SK-N-SH (cell line): ENCODE results near the gene KCNN3. TPM values are rescaled to one million over a fixed set of nuclear protein-coding genes. Genes with fewer than 3 reads are reported as not detected.

Experiments
- CTCF ChIA-PET: fragments of 300-600, 350-600 bp; formaldehyde crosslinking; extraction: SDS; loops from one replicate; lab custom pipeline; 2021; lab: Yijun Ruan, JAX
- POLR2A ChIA-PET: fragments of 350-600 bp; sonication (Branson Sonifier 250); formaldehyde crosslinking; extraction: SDS; loops from one replicate; lab custom pipeline; 2020; ENCODE audit warnings: antibody characterized with exemption, inconsistent platforms; lab: Yijun Ruan, JAX
- DNase-seq: peaks from one replicate; pipeline ENCODE4 v3.0.0; 2012
- H2AFZ ChIP-seq: fragments of 200-600 bp; sonication (generic); 2 replicates; pipeline ENCODE4 v1.8.1; 2016; ENCODE audit warnings: antibody characterized with exemption, mild to moderate bottlenecking, low read depth
- H3F3A ChIP-seq: fragments of 200-600 bp; sonication (generic); replicated peaks from 2 replicates; pipeline ENCODE3; 2016; ENCODE audit warnings: antibody characterized with exemption, mild to moderate bottlenecking; ENCODE audit not compliant: insufficient read depth
- H3K27ac ChIP-seq, 2 experiments: fragments of 200-500 bp in 1 of 2; fragments of 200-600 bp in 1 of 2; sonication (Bioruptor generic) in 1 of 2; sonication (generic), shearing (Covaris generic) in 1 of 2; 2 replicates each; pipeline versions ENCODE4 v1.5.1 to v1.6.1; 2014 to 2016; ENCODE audit warnings: low read depth in 2 of 2, inconsistent platforms in 1 of 2, low read length in 1 of 2, mild to moderate bottlenecking in 1 of 2, mixed read lengths in 1 of 2
- H3K27me3 ChIP-seq: fragments of 200-600 bp; sonication (generic), shearing (Covaris generic); 2 replicates; pipeline ENCODE4 v1.6.1; 2016; ENCODE audit warnings: mixed run types; ENCODE audit not compliant: insufficient read depth
- H3K36me3 ChIP-seq, 2 experiments: fragments of 200-500 bp in 1 of 2; fragments of 200-600 bp in 1 of 2; sonication (Bioruptor generic) in 1 of 2; sonication (generic) in 1 of 2; replicated peaks in 1 of 2; 2 replicates each; pipeline versions ENCODE3 to v1.5.1; 2014 to 2016; ENCODE audit warnings: low read length in 1 of 2, mild to moderate bottlenecking in 1 of 2; ENCODE audit not compliant: insufficient read depth in 2 of 2, control insufficient read depth in 1 of 2
- H3K4me1 ChIP-seq, 2 experiments: fragments of 200-500 bp in 1 of 2; fragments of 200-600 bp in 1 of 2; sonication (Bioruptor generic) in 1 of 2; sonication (generic), shearing (Covaris generic) in 1 of 2; 2 replicates each; pipeline versions ENCODE4 v1.5.1 to v1.6.1; 2014 to 2016; ENCODE audit warnings: low read depth in 1 of 2, low read length in 1 of 2, mixed run types in 1 of 2; ENCODE audit not compliant: insufficient read depth in 2 of 2, control insufficient read depth in 1 of 2
- H3K4me2 ChIP-seq: fragments of 200-600 bp; sonication (generic), shearing (Covaris generic); 2 replicates; pipeline ENCODE4 v1.6.1; 2017; ENCODE audit warnings: mixed run types
- H3K4me3 ChIP-seq, 2 experiments: fragments of 200-500 bp in 1 of 2; fragments of 200-600 bp in 1 of 2; sonication (Bioruptor generic) in 1 of 2; sonication (generic), shearing (Covaris generic) in 1 of 2; 2 replicates each; pipeline versions ENCODE4 v1.5.1 to v1.8.1; 2014 to 2016; ENCODE audit warnings: low read depth in 2 of 2, inconsistent platforms in 1 of 2, low read length in 1 of 2, mild to moderate bottlenecking in 1 of 2, mixed read lengths in 1 of 2, moderate library complexity in 1 of 2
- H3K79me2 ChIP-seq: fragments of 200-600 bp; sonication (generic); 2 replicates; pipeline ENCODE4 v1.8.1; 2017; ENCODE audit warnings: mild to moderate bottlenecking; ENCODE audit not compliant: insufficient read depth
- H3K9ac ChIP-seq: fragments of 200-600 bp; sonication (generic); 2 replicates; pipeline ENCODE4 v1.6.1; 2017; ENCODE audit warnings: mixed run types
- H3K9me2 ChIP-seq: fragments of 200-600 bp; sonication (generic); 2 replicates; pipeline ENCODE4 v1.6.1; 2017; ENCODE audit warnings: mixed run types
- H3K9me3 ChIP-seq: fragments of 200-600 bp; sonication (generic); 2 replicates; pipeline ENCODE4 v1.6.1; 2017; ENCODE audit warnings: mixed run types, mild to moderate bottlenecking, moderate library complexity
- H4K20me1 ChIP-seq: fragments of 200-600 bp; sonication (generic); 2 replicates; pipeline ENCODE4 v1.6.1; 2017; ENCODE audit warnings: mild to moderate bottlenecking, mixed run types; ENCODE audit not compliant: insufficient read depth
- EP300 ChIP-seq, 2 experiments: IDR thresholded peaks; 2 replicates each; pipeline versions ENCODE4 v1.4.0 to v1.6.1; 2012; ENCODE audit warnings: borderline replicate concordance in 1 of 2, low read depth in 1 of 2, low read length in 1 of 2
- FOXM1 ChIP-seq: IDR thresholded peaks from 2 replicates; pipeline ENCODE4 v1.4.0; 2012; ENCODE audit warnings: low read depth, mild to moderate bottlenecking
- GATA2 ChIP-seq: sonication (generic); formaldehyde crosslinking; IDR thresholded peaks from 2 replicates; pipeline ENCODE4 v1.5.0; 2020; ENCODE audit warnings: mild to moderate bottlenecking, missing genetic modification reagents
- JUND ChIP-seq: IDR thresholded peaks from 2 replicates; pipeline ENCODE4 v1.4.0; 2012
- MEF2A ChIP-seq: IDR thresholded peaks from 2 replicates; pipeline ENCODE4 v1.4.0; 2012; ENCODE audit warnings: low read depth, borderline replicate concordance
- NRF1 ChIP-seq: IDR thresholded peaks from 2 replicates; pipeline ENCODE4 v1.6.1; 2012; ENCODE audit warnings: low read depth, mild to moderate bottlenecking, low read length
- PBX3 ChIP-seq: IDR thresholded peaks from 2 replicates; pipeline ENCODE4; 2012
- RFX5 ChIP-seq: IDR thresholded peaks from 2 replicates; pipeline ENCODE4 v1.6.1; 2012; ENCODE audit warnings: mild to moderate bottlenecking, improper control_type of control experiment, low read length
- RXRA ChIP-seq: IDR thresholded peaks from 2 replicates; pipeline ENCODE4 v1.4.0; 2012; ENCODE audit warnings: low read depth, mild to moderate bottlenecking, borderline replicate concordance
- TAF1 ChIP-seq: IDR thresholded peaks from 2 replicates; pipeline ENCODE4 v1.6.1; 2012; ENCODE audit warnings: low read depth, mild to moderate bottlenecking, low read length, moderate library complexity, borderline replicate concordance
- USF2 ChIP-seq: fragments of 150-350 bp; IDR thresholded peaks from 2 replicates; pipeline ENCODE4 v1.6.1; 2017; ENCODE audit warnings: antibody characterized with exemption, low read length, low read depth, borderline replicate concordance
- YY1 ChIP-seq: IDR thresholded peaks from 2 replicates; pipeline ENCODE4 v1.4.0; 2012; ENCODE audit warnings: low read depth, mild to moderate bottlenecking
- WGBS: methylation state at CpG from one replicate; pipeline ENCODE4 v1.1.6; 2017; ENCODE audit warnings: low lambda C conversion rate; 5-methylcytosine and 5-hydroxymethylcytosine counted together
- polyA plus RNA-seq, 3 experiments: library from polyadenylated mRNA; depleted of rRNA; stranded (reverse); fragments of >200 nt; gene quantifications; 2 replicates each; pipeline ENCODE4 v1.2.3, GENCODE V29; 2012
- TF ChIP-seq, protein P1 (sequence below): IDR thresholded peaks from 2 replicates; pipeline ENCODE4 v1.6.1; 2012; ENCODE audit warnings: mild to moderate bottlenecking, low read depth, low read length, moderate library complexity

KCNN3 gene
- polyA plus RNA-seq, 1 of the 3 experiments (the other 2 are of a cell fraction), result 0.16 TPM

- DNase-seq, result no peak
- Histone ChIP-seq H3K9ac (no peak overlapping the region), H3K27ac (no peak overlapping the region), H3K27me3 (no peaks in the 10 kb centered on the region), H3K9me2 (no peaks in the 10 kb centered on the region), H3K9me3 (no peaks in the 10 kb centered on the region), H3K4me3 (no peak overlapping the region), H4K20me1 (no peaks in the 10 kb centered on the region), H3K4me1 (peaks cover 0 to 25% of the 10 kb centered on the region in 2 experiments; a peak in 1 of 4 replicates), H2AFZ (peak overlapping the region; percentile 19; the same call in 1 of the 2 replicates), H3F3A (no peaks in the 10 kb centered on the region), H3K4me2 (no peak overlapping the region), H3K36me3 (no peaks in the 10 kb centered on the region), H3K79me2 (no peaks in the 10 kb centered on the region)
- no peak for TF ChIP-seq FOXM1
- TF ChIP-seq JUND, result no peak
- no peak for TF ChIP-seq USF2
- no peak for TF ChIP-seq RXRA
- no peak for TF ChIP-seq EP300 (IDR thresholded peaks at IDR 0.05; ENCODE audit: borderline replicate concordance in 1 of 2, low read depth in 1 of 2, low read length in 1 of 2)
- TF ChIP-seq RFX5, result no peak
- no peak for TF ChIP-seq NRF1
- no peak for TF ChIP-seq PBX3
- no peak for TF ChIP-seq YY1
- no peak for TF ChIP-seq MEF2A
- TF ChIP-seq GATA2 (CRISPR knock-in tag), result no peak
- no peak for TF ChIP-seq TAF1
- TF ChIP-seq, protein P1, sequence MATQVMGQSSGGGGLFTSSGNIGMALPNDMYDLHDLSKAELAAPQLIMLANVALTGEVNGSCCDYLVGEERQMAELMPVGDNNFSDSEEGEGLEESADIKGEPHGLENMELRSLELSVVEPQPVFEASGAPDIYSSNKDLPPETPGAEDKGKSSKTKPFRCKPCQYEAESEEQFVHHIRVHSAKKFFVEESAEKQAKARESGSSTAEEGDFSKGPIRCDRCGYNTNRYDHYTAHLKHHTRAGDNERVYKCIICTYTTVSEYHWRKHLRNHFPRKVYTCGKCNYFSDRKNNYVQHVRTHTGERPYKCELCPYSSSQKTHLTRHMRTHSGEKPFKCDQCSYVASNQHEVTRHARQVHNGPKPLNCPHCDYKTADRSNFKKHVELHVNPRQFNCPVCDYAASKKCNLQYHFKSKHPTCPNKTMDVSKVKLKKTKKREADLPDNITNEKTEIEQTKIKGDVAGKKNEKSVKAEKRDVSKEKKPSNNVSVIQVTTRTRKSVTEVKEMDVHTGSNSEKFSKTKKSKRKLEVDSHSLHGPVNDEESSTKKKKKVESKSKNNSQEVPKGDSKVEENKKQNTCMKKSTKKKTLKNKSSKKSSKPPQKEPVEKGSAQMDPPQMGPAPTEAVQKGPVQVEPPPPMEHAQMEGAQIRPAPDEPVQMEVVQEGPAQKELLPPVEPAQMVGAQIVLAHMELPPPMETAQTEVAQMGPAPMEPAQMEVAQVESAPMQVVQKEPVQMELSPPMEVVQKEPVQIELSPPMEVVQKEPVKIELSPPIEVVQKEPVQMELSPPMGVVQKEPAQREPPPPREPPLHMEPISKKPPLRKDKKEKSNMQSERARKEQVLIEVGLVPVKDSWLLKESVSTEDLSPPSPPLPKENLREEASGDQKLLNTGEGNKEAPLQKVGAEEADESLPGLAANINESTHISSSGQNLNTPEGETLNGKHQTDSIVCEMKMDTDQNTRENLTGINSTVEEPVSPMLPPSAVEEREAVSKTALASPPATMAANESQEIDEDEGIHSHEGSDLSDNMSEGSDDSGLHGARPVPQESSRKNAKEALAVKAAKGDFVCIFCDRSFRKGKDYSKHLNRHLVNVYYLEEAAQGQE, result no peak
- ChIA-PET POLR2A (no interaction called here), CTCF (interaction anchor here (0.6 to 6.2 kb wide), 8 partner anchors 7 to 253 kb away, joined by 3 to 58 read pairs (median 4); partner anchors contain the start of gene KCNN3)
- 87% methylated on average over 12 of the region's 12 CpGs for WGBS
Observed at GRCh38 chr1:154860156-154860870, 9.8 kb downstream of the KCNN3 start.
